ENCODE data around the gene PLXNA2. TPM values are rescaled to one million over a fixed set of nuclear protein-coding genes. Genes with fewer than 3 reads are reported as not detected.

Gene PLXNA2
- total and polyA plus RNA-seq, 7 donors = 4.4 to 33.6 (median 20.8) TPM

DNA sequence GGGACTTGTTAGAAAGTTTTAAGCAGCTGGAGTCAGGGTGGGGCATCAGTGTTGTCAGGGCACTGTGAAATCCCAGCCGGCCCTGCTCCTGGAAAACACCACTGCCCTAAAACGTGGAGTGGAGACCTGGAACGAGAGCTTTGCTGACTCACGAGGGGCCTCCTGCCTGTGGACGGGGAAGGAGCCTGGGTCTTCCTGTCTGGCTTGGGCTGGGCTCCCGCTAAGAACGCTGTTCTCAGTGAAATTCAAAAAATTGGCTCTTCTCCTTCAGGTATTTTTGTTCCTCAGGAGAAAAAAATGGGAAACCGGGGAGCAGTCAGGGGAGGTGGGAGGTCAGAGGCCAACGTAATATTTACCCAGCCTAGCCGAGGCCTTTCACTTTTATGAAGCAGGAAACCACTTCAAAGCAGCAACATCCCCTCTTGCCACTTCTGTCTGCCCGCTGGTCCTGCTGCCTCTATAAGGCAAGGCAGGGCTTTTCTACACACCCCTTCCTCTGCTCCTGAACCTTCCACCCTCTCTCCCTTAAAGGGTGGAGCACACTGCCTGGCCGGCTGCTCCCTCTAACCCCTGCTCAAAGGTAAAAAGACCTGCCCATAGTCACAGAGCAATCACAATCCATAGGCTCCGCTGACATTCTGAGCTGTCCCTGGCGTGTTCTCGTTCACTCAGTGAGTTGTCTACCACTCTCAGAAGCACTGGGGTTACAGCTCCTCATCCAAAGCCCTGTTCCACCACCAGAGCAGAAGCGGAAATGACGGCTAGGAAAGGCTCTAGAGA lies 8.0 kb downstream of the PLXNA2 start:
- peak; percentile 51 to 77 (median 72) for ATAC-seq
- H3K27me3 ChIP-seq (ENCODE audit: insufficient read depth in 3 of 3, low read length in 2 of 3) = no peaks in the 10 kb centered on the region
- peaks cover 85% of the 10 kb centered on the region for H3K4me1 ChIP-seq
- intact Hi-C loops (cut with DNase I) = no loop called here
- H3K4me3 ChIP-seq = peak overlapping the region; percentile 31
- no peaks in the 10 kb centered on the region for H3K36me3 ChIP-seq (ENCODE audit: insufficient read depth in 1 of 2, low read depth in 1 of 2)
- H3K9me3 ChIP-seq = no peaks in the 10 kb centered on the region
- 37 to 54% (median 39%) methylated on average over 17 of the region's 17 CpGs for WGBS, 3 donors
- peak overlapping the region; percentile 58 for H3K27ac ChIP-seq
- TF ChIP-seq, protein P1, sequence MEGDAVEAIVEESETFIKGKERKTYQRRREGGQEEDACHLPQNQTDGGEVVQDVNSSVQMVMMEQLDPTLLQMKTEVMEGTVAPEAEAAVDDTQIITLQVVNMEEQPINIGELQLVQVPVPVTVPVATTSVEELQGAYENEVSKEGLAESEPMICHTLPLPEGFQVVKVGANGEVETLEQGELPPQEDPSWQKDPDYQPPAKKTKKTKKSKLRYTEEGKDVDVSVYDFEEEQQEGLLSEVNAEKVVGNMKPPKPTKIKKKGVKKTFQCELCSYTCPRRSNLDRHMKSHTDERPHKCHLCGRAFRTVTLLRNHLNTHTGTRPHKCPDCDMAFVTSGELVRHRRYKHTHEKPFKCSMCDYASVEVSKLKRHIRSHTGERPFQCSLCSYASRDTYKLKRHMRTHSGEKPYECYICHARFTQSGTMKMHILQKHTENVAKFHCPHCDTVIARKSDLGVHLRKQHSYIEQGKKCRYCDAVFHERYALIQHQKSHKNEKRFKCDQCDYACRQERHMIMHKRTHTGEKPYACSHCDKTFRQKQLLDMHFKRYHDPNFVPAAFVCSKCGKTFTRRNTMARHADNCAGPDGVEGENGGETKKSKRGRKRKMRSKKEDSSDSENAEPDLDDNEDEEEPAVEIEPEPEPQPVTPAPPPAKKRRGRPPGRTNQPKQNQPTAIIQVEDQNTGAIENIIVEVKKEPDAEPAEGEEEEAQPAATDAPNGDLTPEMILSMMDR (IDR thresholded peaks at IDR 0.05) = no peak
- peak; percentile 62 to 79 for DNase-seq

DNA sequence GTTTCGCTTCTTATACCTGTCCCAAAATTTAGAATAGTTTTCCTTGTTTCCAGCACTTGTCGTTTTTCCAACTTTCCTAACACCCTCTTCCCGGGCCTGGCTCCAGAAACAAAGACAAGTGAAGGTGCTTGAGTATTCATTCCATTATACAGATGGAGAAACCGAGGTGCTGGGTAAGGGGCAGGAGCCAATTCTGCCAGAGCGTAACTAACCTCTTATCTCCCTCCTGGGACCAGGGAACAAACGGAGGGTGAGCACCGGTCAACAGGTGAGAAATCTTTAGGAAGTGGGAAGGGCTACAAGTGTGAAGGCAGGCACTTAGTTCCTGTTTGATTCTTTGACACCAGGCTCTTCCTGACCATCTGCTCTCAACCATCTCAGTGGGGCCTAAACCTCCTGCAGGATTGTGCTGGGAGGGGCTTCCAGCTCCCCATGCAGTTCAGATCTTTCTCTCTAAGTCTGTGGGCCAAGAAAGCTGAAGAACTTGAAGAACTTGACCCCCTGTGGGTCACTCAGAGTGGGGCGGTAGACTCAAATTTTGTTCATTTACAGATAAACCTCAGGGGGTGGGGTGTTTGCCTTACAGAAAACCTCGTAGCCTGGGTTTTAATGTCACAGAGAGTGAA lies 8.7 kb downstream of the PLXNA2 start:
- H3K4me1 ChIP-seq = peaks cover 79% of the 10 kb centered on the region
- no peak for DNase-seq
- TF ChIP-seq, protein P1 (IDR thresholded peaks at IDR 0.05) = no peak
- peak overlapping the region; percentile 31 for H3K4me3 ChIP-seq
- no peak for ATAC-seq
- no peaks in the 10 kb centered on the region for H3K9me3 ChIP-seq
- intact Hi-C loops (cut with DNase I) = no loop called here
- peak overlapping the region; percentile 58 for H3K27ac ChIP-seq
- 65 to 72% (median 65%) methylated on average over 9 of the region's 9 CpGs for WGBS, 3 donors
- no peaks in the 10 kb centered on the region for H3K27me3 ChIP-seq (ENCODE audit: insufficient read depth in 3 of 3, low read length in 2 of 3)
- H3K36me3 ChIP-seq (ENCODE audit: insufficient read depth in 1 of 2, low read depth in 1 of 2) = no peaks in the 10 kb centered on the region

DNA sequence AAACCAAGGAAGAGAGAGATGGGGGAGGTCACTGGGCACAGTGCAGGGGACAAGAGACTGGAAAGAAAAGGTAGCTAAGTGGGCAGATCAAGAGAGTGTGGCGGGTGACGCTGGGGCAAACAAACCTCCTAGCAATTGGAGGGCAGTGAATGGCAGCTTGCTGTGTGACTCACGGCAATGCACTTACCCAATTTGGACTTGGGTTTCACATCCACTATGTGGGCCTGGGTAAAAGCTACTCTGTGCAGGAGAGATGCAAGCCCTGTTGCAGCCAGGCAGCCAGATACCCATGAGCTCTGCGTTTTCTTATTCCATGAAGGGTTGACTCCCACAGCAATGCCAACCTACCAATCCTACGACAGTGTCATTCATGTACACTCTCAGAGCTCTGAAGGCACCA lies 9.5 kb downstream of the PLXNA2 start:
- no peaks in the 10 kb centered on the region for H3K27me3 ChIP-seq (ENCODE audit: insufficient read depth in 3 of 3, low read length in 2 of 3)
- WGBS, 3 donors = 78 to 87% (median 83%) methylated on average over 5 of the region's 5 CpGs
- intact Hi-C loops (cut with DNase I) = no loop called here
- peaks cover 0 to 2% of the 10 kb centered on the region in 2 donors for H3K36me3 ChIP-seq (ENCODE audit: insufficient read depth in 1 of 2, low read depth in 1 of 2)
- H3K4me1 ChIP-seq = peaks cover 72% of the 10 kb centered on the region
- H3K9me3 ChIP-seq = no peaks in the 10 kb centered on the region
- DNase-seq = peak in 1 of 2 donors; percentile 35
- no peak overlapping the region for H3K4me3 ChIP-seq
- TF ChIP-seq, protein P1 (IDR thresholded peaks at IDR 0.05) = no peak
- peak overlapping the region; percentile 44 for H3K27ac ChIP-seq
- peak; percentile 64 to 77 (median 74) for ATAC-seq

GRCh38 chr1:208233978-208234377 lies 10.2 kb downstream of the PLXNA2 start:
- Histone ChIP-seq H3K4me3 (no peak overlapping the region), H3K27ac (peak overlapping the region; percentile 44), H3K36me3 (ENCODE audit: insufficient read depth in 1 of 2, low read depth in 1 of 2) (peaks cover 0 to 2% of the 10 kb centered on the region in 2 donors), H3K9me3 (no peaks in the 10 kb centered on the region), H3K27me3 (ENCODE audit: insufficient read depth in 3 of 3, low read length in 2 of 3) (no peaks in the 10 kb centered on the region), H3K4me1 (peaks cover 65% of the 10 kb centered on the region)
- 15 to 41% (median 34%) methylated on average over 3 of the region's 3 CpGs for WGBS, 3 donors
- DNase-seq (no peak), ATAC-seq (peak in 1 of 4 donors; percentile 28)
- TF ChIP-seq, protein P1 (IDR thresholded peaks at IDR 0.05) = no peak
- intact Hi-C loops (cut with DNase I) = no loop called here

Data from psoas muscle (tissue), 8 donors.